Activated effector memory CD4-positive, alpha-beta T cell treated with anti-CD3 and anti-CD28 coated beads, Interleukin-2, amount 50 U/mL, for 16 hours (primary cell): Measurements from ENCODE around the gene MAGI1.
"Not testable (repeated sequence)": the region's sequence is repeated elsewhere in the genome, so short reads cannot be mapped to it uniquely, and the experiment has no call there.

Experiments used
- DNase-seq: peaks from one replicate; pipeline ENCODE4 v3.0.0-alpha.2; 2020

Gene MAGI1

GRCh38 chr3:65647369-65647768 lies 391.3 kb downstream of the MAGI1 start:
- no peak for DNase-seq

GRCh38 chr3:65642883-65643282 lies 395.8 kb downstream of the MAGI1 start:
- DNase-seq = no peak

GRCh38 chr3:65641777-65642176 lies 396.9 kb downstream of the MAGI1 start:
- DNase-seq = no peak

GRCh38 chr3:65641045-65641444 lies 397.7 kb downstream of the MAGI1 start:
- DNase-seq = no peak

- DNase-seq = no peak
These were observed 399.3 kb downstream of the MAGI1 start for GRCh38 chr3:65639444-65639843.

GRCh38 chr3:65638301-65638700 lies 400.4 kb downstream of the MAGI1 start:
- no peak for DNase-seq

- no peak for DNase-seq
These were observed 402.4 kb downstream of the MAGI1 start for GRCh38 chr3:65636326-65636725.

- no peak for DNase-seq
These were observed 403.1 kb downstream of the MAGI1 start for GRCh38 chr3:65635657-65636056.

GRCh38 chr3:65633018-65633638 lies 405.6 kb downstream of the MAGI1 start:
- DNase-seq = no peak

- no peak for DNase-seq
These were observed 406.3 kb downstream of the MAGI1 start for GRCh38 chr3:65632414-65632813.

- no peak for DNase-seq
These were observed 409.7 kb downstream of the MAGI1 start for GRCh38 chr3:65628978-65629377.

- no peak for DNase-seq
These were observed 411.7 kb downstream of the MAGI1 start for GRCh38 chr3:65627062-65627461.

GRCh38 chr3:65625305-65625704 lies 413.4 kb downstream of the MAGI1 start:
- DNase-seq = no peak

- no peak for DNase-seq
These were observed 415.4 kb downstream of the MAGI1 start for GRCh38 chr3:65623362-65623761.

- DNase-seq = no peak
These were observed 418.8 kb downstream of the MAGI1 start for GRCh38 chr3:65619888-65620287.

GRCh38 chr3:65619451-65619881 lies 419.3 kb downstream of the MAGI1 start:
- DNase-seq = no peak

GRCh38 chr3:65618599-65618998 lies 420.1 kb downstream of the MAGI1 start:
- DNase-seq = no peak

- no peak for DNase-seq
These were observed 420.9 kb downstream of the MAGI1 start for GRCh38 chr3:65617787-65618186.

GRCh38 chr3:65617209-65617608 lies 421.5 kb downstream of the MAGI1 start:
- DNase-seq = no peak

- DNase-seq = no peak
These were observed 422.2 kb downstream of the MAGI1 start for GRCh38 chr3:65616563-65616962.

GRCh38 chr3:65615329-65615728 lies 423.4 kb downstream of the MAGI1 start:
- DNase-seq = no peak

- DNase-seq = no peak
These were observed 424.1 kb downstream of the MAGI1 start for GRCh38 chr3:65614585-65614984.

- DNase-seq = not testable (repeated sequence)
These were observed 430.7 kb downstream of the MAGI1 start for GRCh38 chr3:65607965-65608460.

GRCh38 chr3:65607101-65607500 lies 431.6 kb downstream of the MAGI1 start:
- no peak for DNase-seq

GRCh38 chr3:65605876-65606432 lies 432.8 kb downstream of the MAGI1 start:
- no peak for DNase-seq
